Neural cell (in vitro differentiated cells): ENCODE measurements around the gene NELL2.

Source experiments
- EZH2 ChIP-seq: fragments of 200-600, 300-800 bp; shearing (Covaris generic), sonication (generic); IDR thresholded peaks from 2 replicates; pipeline ENCODE4 v1.6.1; 2014; ENCODE audit warnings: antibody characterized with exemption, low read length, borderline replicate concordance, mild to moderate bottlenecking; ENCODE audit not compliant: insufficient read depth, poor library complexity, severe bottlenecking
- MXI1 ChIP-seq: fragments of 450-650 bp; conservative IDR thresholded peaks from 2 replicates; pipeline ENCODE4 v1.6.1; 2014; ENCODE audit warnings: antibody characterized with exemption, mild to moderate bottlenecking; ENCODE audit not compliant: poor library complexity, severe bottlenecking
- POLR2AphosphoS5 ChIP-seq: IDR thresholded peaks from 2 replicates; pipeline ENCODE4 v1.6.1; 2012
- TF ChIP-seq, protein P1 (sequence below): fragments of 450-650 bp; IDR thresholded peaks from 2 replicates; pipeline ENCODE4 v1.5.1; 2014; ENCODE audit warnings: antibody characterized with exemption, mild to moderate bottlenecking, moderate library complexity; ENCODE audit not compliant: poor library complexity, severe bottlenecking
- TF ChIP-seq, protein P2 (sequence below): IDR thresholded peaks from 2 replicates; pipeline ENCODE4 v1.6.1; 2012; ENCODE audit warnings: borderline replicate concordance

DNA sequence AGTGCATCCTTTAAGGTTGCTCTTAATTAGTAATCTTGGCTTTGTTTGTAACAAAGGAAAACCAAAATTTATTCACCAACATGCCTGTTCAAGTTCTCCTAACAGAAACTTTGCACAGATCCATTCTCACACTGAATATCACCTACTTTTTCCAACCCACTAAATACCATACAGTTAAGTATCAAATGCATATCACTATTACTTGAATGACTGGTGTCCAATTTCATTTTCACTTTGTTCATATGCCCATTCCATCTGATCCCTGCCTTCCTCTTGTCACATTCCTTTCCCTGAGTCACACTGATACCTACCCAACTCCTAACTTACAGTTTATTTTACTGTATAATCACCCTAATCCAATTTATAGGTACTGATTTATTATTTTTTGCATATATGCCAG, 286.4 kb downstream of the NELL2 start:
- TF ChIP-seq, protein P1, sequence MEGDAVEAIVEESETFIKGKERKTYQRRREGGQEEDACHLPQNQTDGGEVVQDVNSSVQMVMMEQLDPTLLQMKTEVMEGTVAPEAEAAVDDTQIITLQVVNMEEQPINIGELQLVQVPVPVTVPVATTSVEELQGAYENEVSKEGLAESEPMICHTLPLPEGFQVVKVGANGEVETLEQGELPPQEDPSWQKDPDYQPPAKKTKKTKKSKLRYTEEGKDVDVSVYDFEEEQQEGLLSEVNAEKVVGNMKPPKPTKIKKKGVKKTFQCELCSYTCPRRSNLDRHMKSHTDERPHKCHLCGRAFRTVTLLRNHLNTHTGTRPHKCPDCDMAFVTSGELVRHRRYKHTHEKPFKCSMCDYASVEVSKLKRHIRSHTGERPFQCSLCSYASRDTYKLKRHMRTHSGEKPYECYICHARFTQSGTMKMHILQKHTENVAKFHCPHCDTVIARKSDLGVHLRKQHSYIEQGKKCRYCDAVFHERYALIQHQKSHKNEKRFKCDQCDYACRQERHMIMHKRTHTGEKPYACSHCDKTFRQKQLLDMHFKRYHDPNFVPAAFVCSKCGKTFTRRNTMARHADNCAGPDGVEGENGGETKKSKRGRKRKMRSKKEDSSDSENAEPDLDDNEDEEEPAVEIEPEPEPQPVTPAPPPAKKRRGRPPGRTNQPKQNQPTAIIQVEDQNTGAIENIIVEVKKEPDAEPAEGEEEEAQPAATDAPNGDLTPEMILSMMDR, result no peak
- TF ChIP-seq, protein P2, sequence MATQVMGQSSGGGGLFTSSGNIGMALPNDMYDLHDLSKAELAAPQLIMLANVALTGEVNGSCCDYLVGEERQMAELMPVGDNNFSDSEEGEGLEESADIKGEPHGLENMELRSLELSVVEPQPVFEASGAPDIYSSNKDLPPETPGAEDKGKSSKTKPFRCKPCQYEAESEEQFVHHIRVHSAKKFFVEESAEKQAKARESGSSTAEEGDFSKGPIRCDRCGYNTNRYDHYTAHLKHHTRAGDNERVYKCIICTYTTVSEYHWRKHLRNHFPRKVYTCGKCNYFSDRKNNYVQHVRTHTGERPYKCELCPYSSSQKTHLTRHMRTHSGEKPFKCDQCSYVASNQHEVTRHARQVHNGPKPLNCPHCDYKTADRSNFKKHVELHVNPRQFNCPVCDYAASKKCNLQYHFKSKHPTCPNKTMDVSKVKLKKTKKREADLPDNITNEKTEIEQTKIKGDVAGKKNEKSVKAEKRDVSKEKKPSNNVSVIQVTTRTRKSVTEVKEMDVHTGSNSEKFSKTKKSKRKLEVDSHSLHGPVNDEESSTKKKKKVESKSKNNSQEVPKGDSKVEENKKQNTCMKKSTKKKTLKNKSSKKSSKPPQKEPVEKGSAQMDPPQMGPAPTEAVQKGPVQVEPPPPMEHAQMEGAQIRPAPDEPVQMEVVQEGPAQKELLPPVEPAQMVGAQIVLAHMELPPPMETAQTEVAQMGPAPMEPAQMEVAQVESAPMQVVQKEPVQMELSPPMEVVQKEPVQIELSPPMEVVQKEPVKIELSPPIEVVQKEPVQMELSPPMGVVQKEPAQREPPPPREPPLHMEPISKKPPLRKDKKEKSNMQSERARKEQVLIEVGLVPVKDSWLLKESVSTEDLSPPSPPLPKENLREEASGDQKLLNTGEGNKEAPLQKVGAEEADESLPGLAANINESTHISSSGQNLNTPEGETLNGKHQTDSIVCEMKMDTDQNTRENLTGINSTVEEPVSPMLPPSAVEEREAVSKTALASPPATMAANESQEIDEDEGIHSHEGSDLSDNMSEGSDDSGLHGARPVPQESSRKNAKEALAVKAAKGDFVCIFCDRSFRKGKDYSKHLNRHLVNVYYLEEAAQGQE, result no peak
- no peak for TF ChIP-seq MXI1
- no peak for TF ChIP-seq POLR2AphosphoS5
- TF ChIP-seq EZH2, result no peak
